ENCODE results near the gene ERG.

ERG gene

GRCh38 chr21:38493549-38494250, 4.6 kb downstream of the ERG start:
- no peak overlapping the region for H3K4me3 ChIP-seq (replicated peaks; ENCODE audit: low read depth, low read length)
- DNase-seq (ENCODE audit: low read depth) = no peak
- TF ChIP-seq, protein P1, sequence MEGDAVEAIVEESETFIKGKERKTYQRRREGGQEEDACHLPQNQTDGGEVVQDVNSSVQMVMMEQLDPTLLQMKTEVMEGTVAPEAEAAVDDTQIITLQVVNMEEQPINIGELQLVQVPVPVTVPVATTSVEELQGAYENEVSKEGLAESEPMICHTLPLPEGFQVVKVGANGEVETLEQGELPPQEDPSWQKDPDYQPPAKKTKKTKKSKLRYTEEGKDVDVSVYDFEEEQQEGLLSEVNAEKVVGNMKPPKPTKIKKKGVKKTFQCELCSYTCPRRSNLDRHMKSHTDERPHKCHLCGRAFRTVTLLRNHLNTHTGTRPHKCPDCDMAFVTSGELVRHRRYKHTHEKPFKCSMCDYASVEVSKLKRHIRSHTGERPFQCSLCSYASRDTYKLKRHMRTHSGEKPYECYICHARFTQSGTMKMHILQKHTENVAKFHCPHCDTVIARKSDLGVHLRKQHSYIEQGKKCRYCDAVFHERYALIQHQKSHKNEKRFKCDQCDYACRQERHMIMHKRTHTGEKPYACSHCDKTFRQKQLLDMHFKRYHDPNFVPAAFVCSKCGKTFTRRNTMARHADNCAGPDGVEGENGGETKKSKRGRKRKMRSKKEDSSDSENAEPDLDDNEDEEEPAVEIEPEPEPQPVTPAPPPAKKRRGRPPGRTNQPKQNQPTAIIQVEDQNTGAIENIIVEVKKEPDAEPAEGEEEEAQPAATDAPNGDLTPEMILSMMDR (IDR thresholded peaks at IDR 0.05; ENCODE audit: low read length, missing control alignments) = no peak

GRCh38 chr21:38492007-38492406, 6.3 kb downstream of the ERG start:
- DNase-seq (ENCODE audit: low read depth) = no peak
- no peak overlapping the region for H3K4me3 ChIP-seq (replicated peaks; ENCODE audit: low read depth, low read length)
- TF ChIP-seq, protein P1 (IDR thresholded peaks at IDR 0.05; ENCODE audit: low read length, missing control alignments) = no peak

GRCh38 chr21:38491536-38491935, 6.7 kb downstream of the ERG start:
- TF ChIP-seq, protein P1 (IDR thresholded peaks at IDR 0.05; ENCODE audit: low read length, missing control alignments) = no peak
- H3K4me3 ChIP-seq (replicated peaks; ENCODE audit: low read depth, low read length) = no peak overlapping the region
- no peak for DNase-seq (ENCODE audit: low read depth)

GRCh38 chr21:38490411-38491020, 7.8 kb downstream of the ERG start:
- DNase-seq (ENCODE audit: low read depth) = no peak
- no peak overlapping the region for H3K4me3 ChIP-seq (replicated peaks; ENCODE audit: low read depth, low read length)
- TF ChIP-seq, protein P1 (IDR thresholded peaks at IDR 0.05; ENCODE audit: low read length, missing control alignments) = no peak

GRCh38 chr21:38489729-38490128, 8.5 kb downstream of the ERG start:
- no peak for DNase-seq (ENCODE audit: low read depth)
- no peak overlapping the region for H3K4me3 ChIP-seq (replicated peaks; ENCODE audit: low read depth, low read length)
- TF ChIP-seq, protein P1 (IDR thresholded peaks at IDR 0.05; ENCODE audit: low read length, missing control alignments) = no peak

- no peak for DNase-seq (ENCODE audit: low read depth)
- TF ChIP-seq, protein P1 (IDR thresholded peaks at IDR 0.05; ENCODE audit: low read length, missing control alignments) = no peak
- no peak overlapping the region for H3K4me3 ChIP-seq (replicated peaks; ENCODE audit: low read depth, low read length)
These were observed 9.0 kb downstream of the ERG start for GRCh38 chr21:38489271-38489652.
